Measurements from ENCODE around the gene VASP.

Gene VASP

GRCh38 chr19:45506989-45507871, at the start of gene VASP:
TSS of gene VASP (plus strand) at chr19:45507479. CDS start at chr19:45507772, 293 bp downstream.
- DNase-seq (ENCODE audit: low read depth), result peak; percentile 61

- DNase-seq (ENCODE audit: low read depth), result no peak
Measured at GRCh38 chr19:45457776-45458175, 49.5 kb upstream of the VASP start.

DNA sequence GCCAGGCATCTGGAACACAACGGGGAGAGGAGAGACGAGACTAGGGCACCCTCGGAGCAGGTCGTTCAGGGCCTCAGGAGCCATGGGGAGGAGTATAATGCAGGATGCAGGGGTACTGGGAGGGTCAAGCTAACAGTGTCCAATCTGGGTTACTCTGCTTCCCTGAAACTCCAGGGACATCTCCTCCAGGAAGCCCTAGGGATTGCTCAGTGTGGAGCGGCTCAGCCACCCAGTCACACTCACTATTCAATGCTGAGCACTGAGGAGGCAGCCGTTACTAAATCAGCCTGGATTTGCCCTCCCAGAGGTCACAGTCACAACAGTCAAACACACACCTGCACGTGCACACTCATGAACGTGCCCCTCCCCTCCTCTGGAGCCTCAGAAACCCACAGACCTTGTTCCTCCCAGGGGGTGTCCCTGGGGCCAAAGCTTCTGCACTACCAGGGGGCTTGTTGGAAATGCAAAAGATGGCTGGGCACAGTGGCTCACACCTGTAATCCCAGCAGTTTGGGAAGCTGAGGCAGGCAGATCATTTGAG, 46.4 kb upstream of the VASP start:
- DNase-seq (ENCODE audit: low read depth), result no peak

DNA sequence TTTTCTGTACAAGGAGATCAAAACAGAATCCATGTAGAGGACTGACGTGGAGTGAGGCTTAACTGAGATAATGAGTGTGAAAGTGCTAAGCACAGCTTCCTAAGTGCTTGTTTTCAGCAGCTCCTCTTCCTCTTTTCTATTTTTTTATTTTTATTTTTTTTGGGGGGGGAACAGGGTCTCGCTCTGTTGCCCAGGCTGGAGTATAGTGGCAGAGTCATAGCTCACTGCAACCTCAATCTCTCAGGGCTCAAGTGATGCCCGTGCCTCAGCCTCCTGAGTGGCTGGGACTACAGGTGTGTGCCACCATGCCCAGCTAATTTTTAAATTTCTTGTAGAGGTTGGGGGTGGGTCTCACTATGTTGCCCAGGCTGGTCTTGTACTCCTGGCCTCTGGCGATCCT, 45.1 kb upstream of the VASP start:
- DNase-seq (ENCODE audit: low read depth), result no peak

- no peak for DNase-seq (ENCODE audit: low read depth)
Measured at GRCh38 chr19:45463241-45463640, 44.0 kb upstream of the VASP start.

DNA sequence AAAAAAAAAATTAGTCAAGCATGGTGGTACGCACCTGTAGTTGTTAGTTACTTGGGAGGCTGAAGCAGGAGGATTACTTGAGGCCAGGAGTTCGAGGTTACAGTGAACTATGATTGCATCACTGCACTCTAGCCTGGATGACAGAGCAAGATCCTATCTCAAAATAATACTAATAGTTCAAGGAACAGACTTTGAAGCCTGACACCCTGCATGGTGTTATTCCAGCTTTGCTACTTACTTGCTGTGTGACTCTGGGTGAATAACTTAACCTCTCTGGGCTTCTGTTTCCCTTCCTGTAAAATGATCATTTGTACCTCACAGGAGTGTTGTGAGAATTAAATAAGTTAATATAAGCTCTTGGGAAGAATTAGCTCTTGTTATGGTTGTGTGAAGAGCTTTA, 43.0 kb upstream of the VASP start:
- no peak for DNase-seq (ENCODE audit: low read depth)

- DNase-seq (ENCODE audit: low read depth), result no peak
Measured at GRCh38 chr19:45464852-45465441, 42.3 kb upstream of the VASP start.

- no peak for DNase-seq (ENCODE audit: low read depth)
Measured at GRCh38 chr19:45467115-45467455, 40.2 kb upstream of the VASP start.

DNA sequence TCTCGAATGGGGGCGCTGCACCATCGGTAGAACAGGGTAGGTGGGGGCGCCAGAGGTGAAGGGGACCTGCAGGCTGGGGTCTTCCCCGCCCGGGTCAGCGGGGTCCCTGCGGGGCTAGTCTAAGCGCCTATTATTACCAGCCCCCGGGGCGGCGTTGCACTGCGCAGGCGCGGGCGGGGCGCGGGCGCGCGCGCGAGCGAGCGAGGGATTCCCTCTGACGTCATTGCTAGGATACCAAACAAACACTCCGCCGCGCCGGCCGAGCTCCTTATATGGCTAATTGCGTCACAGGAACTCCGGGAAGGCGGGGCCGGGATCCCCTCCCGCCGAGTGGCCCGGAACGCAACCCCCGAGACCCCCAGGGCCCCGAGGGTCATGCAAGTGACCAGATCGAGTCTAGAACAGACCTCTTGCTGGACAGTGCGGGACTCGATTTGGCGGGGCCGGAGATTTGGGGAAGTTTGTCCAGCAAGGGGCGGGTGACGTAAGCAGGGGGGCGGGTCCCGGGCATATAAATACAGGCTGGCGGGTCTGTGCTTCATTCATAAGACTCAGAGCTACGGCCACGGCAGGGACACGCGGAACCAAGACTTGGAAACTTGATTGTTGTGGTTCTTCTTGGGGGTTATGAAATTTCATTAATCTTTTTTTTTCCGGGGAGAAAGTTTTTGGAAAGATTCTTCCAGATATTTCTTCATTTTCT, 39.7 kb upstream of the VASP start, which contains the start of gene FOSB:
FOSB (plus strand) TSS at position 541 of the 703 bp plus-strand sequence. CDS start 591 bp downstream, outside the sequence.
- DNase-seq (ENCODE audit: low read depth), result peak; percentile 91

- no peak for DNase-seq (ENCODE audit: low read depth)
Measured at GRCh38 chr19:45468159-45468651, 39.1 kb upstream of the VASP start.

DNA sequence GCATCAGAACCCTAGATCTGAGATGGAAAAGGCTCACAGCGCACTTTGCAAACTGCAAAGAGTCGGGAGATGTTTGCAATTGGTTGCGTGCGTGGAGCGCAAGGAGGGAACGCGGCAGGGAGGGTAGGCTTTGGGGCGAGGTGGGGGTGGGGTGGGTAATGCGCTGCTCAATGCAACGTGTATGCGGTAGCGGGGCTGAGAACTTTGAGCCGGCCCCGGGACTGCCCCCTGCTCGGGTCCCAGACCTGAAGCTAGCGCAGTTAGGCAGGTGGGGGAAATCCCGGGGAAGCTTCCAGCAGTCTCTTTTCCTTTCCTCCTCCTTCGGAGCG, 38.5 kb upstream of the VASP start:
- no peak for DNase-seq (ENCODE audit: low read depth)

GRCh38 chr19:45469132-45469944, 37.9 kb upstream of the VASP start:
- DNase-seq (ENCODE audit: low read depth), result peak; percentile 92

GRCh38 chr19:45469945-45470761, 37.1 kb upstream of the VASP start:
- DNase-seq (ENCODE audit: low read depth), result no peak

DNA sequence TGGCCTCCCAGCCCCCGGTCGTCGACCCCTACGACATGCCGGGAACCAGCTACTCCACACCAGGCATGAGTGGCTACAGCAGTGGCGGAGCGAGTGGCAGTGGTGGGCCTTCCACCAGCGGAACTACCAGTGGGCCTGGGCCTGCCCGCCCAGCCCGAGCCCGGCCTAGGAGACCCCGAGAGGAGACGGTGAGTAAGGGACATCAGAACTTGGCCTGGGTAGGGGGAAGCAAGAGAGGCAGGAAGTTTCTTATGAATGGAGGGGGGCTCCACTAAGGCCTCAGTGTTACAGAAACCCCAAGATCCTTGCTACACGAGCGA, 36.6 kb upstream of the VASP start:
- DNase-seq (ENCODE audit: low read depth), result no peak

GRCh38 chr19:45471111-45471930, 36.0 kb upstream of the VASP start:
- DNase-seq (ENCODE audit: low read depth), result no peak

- no peak for DNase-seq (ENCODE audit: low read depth)
Measured at GRCh38 chr19:45471931-45472562, 35.2 kb upstream of the VASP start.

DNA sequence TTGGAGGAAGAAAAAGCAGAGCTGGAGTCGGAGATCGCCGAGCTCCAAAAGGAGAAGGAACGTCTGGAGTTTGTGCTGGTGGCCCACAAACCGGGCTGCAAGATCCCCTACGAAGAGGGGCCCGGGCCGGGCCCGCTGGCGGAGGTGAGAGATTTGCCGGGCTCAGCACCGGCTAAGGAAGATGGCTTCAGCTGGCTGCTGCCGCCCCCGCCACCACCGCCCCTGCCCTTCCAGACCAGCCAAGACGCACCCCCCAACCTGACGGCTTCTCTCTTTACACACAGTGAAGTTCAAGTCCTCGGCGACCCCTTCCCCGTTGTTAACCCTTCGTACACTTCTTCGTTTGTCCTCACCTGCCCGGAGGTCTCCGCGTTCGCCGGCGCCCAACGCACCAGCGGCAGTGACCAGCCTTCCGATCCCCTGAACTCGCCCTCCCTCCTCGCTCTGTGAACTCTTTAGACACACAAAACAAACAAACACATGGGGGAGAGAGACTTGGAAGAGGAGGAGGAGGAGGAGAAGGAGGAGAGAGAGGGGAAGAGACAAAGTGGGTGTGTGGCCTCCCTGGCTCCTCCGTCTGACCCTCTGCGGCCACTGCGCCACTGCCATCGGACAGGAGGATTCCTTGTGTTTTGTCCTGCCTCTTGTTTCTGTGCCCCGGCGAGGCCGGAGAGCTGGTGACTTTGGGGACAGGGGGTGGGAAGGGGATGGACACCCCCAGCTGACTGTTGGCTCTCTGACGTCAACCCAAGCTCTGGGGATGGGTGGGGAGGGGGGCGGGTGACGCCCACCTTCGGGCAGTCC, 34.5 kb upstream of the VASP start:
- no peak for DNase-seq (ENCODE audit: low read depth)

- DNase-seq (ENCODE audit: low read depth), result no peak
Measured at GRCh38 chr19:45473367-45473681, 34.0 kb upstream of the VASP start.

Measured in fibroblast of the conjunctiva (primary cell).